Measurements from ENCODE around the gene KCTD20. TPM values are rescaled to one million over a fixed set of nuclear protein-coding genes. Genes with fewer than 3 reads are reported as not detected.
A peak's percentile ranks its signal among the peaks of the same experiment; 100 is the strongest.
"Not testable (repeated sequence)": the region's sequence is repeated elsewhere in the genome, so short reads cannot be mapped to it uniquely, and the experiment has no call there.

Gene KCTD20
- total RNA-seq, 1 experiment from 2014 or later, result 46.6 TPM

GRCh38 chr6:36444470-36444869 is 1.7 kb downstream of the KCTD20 start:
- DNase-seq (ENCODE audit: unreplicated experiment), result peak; percentile 56
- intact Hi-C loops (cut with micrococcal nuclease), result loop anchor here (1.0 to 5.0 kb wide), 2 partner anchors 21 to 153 kb away; no protein-coding TSS in a partner anchor

GRCh38 chr6:36445621-36446020 is 2.8 kb downstream of the KCTD20 start:
- BruUV-seq (replicated peaks), result no TSS peak
- no peak for TF ChIP-seq CTCF (IDR thresholded peaks at IDR 0.05; ENCODE audit: unreplicated experiment)
- H3K27ac Mint-ChIP-seq (ENCODE audit: low read depth, unreplicated experiment), result no peak overlapping the region
- intact Hi-C loops (cut with micrococcal nuclease), result no loop called here
- DNase-seq (ENCODE audit: unreplicated experiment), result no peak
- ChIA-PET POLR2A (interaction anchor here (0.5 to 3.0 kb wide), 5 partner anchors 10 to 134 kb away, joined by 3 to 36 read pairs (median 4); no protein-coding TSS in a partner anchor), CTCF (interaction anchor here (0.6 to 1.2 kb wide), 4 partner anchors 59 to 130 kb away, joined by 3 to 5 read pairs (median 4); no protein-coding TSS in a partner anchor)
- H3K9me3 Mint-ChIP-seq (ENCODE audit: unreplicated experiment), result no peaks in the 10 kb centered on the region
- peaks cover 27% of the 10 kb centered on the region for H3K4me1 Mint-ChIP-seq (ENCODE audit: insufficient read depth, unreplicated experiment)
- peaks cover 35% of the 10 kb centered on the region for H3K36me3 Mint-ChIP-seq (ENCODE audit: insufficient read depth, unreplicated experiment)
- peak overlapping the region; percentile 87 for H3K4me3 Mint-ChIP-seq (ENCODE audit: unreplicated experiment)
- H3K27me3 Mint-ChIP-seq (ENCODE audit: insufficient read depth, unreplicated experiment), result no peaks in the 10 kb centered on the region

More at GRCh38 chr6:36444470-36444869, 1.7 kb downstream of the KCTD20 start:
- Mint-ChIP-seq H3K36me3 (ENCODE audit: insufficient read depth, unreplicated experiment) (peaks cover 29% of the 10 kb centered on the region), H3K27me3 (ENCODE audit: insufficient read depth, unreplicated experiment) (no peaks in the 10 kb centered on the region), H3K9me3 (ENCODE audit: unreplicated experiment) (no peaks in the 10 kb centered on the region), H3K27ac (ENCODE audit: low read depth, unreplicated experiment) (peak overlapping the region; percentile 88), H3K4me3 (ENCODE audit: unreplicated experiment) (peak overlapping the region; percentile 87), H3K4me1 (ENCODE audit: insufficient read depth, unreplicated experiment) (peaks cover 27% of the 10 kb centered on the region)
- ChIA-PET CTCF (interaction anchor here (1.0 to 2.1 kb wide), 3 partner anchors 16 to 154 kb away, joined by 3 to 10 read pairs (median 9); no protein-coding TSS in a partner anchor), POLR2A (interaction anchor here (1.0 to 4.1 kb wide), 9 partner anchors 19 to 234 kb away, joined by 4 to 68 read pairs (median 8); partner anchors contain the start of genes CDKN1A and SRSF3)
- no TSS peak for BruUV-seq (replicated peaks)
- TF ChIP-seq CTCF (IDR thresholded peaks at IDR 0.05; ENCODE audit: unreplicated experiment), result no peak

- H3K4me3 Mint-ChIP-seq (ENCODE audit: unreplicated experiment); DNase-seq (ENCODE audit: unreplicated experiment); BruUV-seq (replicated peaks); intact Hi-C loops (cut with micrococcal nuclease); H3K27ac Mint-ChIP-seq (ENCODE audit: low read depth, unreplicated experiment); H3K27me3 Mint-ChIP-seq (ENCODE audit: insufficient read depth, unreplicated experiment); CTCF ChIA-PET; H3K9me3 Mint-ChIP-seq (ENCODE audit: unreplicated experiment): not testable (repeated sequence)
- H3K36me3 Mint-ChIP-seq (ENCODE audit: insufficient read depth, unreplicated experiment), result peaks cover 46% of the 10 kb centered on the region
- POLR2A ChIA-PET, result interaction anchor here (1.0 kb wide), 1 partner anchor 147 kb away, joined by 3 read pairs; no protein-coding TSS in a partner anchor
- peaks cover 16% of the 10 kb centered on the region for H3K4me1 Mint-ChIP-seq (ENCODE audit: insufficient read depth, unreplicated experiment)
These were observed 6.4 kb downstream of the KCTD20 start for GRCh38 chr6:36449173-36449572.

GRCh38 chr6:36452897-36453296 is 10.1 kb downstream of the KCTD20 start:
- H3K4me1 Mint-ChIP-seq (ENCODE audit: insufficient read depth, unreplicated experiment); H3K27ac Mint-ChIP-seq (ENCODE audit: low read depth, unreplicated experiment); intact Hi-C loops (cut with micrococcal nuclease); DNase-seq (ENCODE audit: unreplicated experiment); BruUV-seq (replicated peaks); H3K4me3 Mint-ChIP-seq (ENCODE audit: unreplicated experiment); H3K27me3 Mint-ChIP-seq (ENCODE audit: insufficient read depth, unreplicated experiment); POLR2A ChIA-PET; H3K9me3 Mint-ChIP-seq (ENCODE audit: unreplicated experiment): not testable (repeated sequence)
- CTCF ChIA-PET, result interaction anchor here (0.6 to 0.8 kb wide), 3 partner anchors 27 to 308 kb away, joined by 3 to 5 read pairs (median 4); no protein-coding TSS in a partner anchor
- H3K36me3 Mint-ChIP-seq (ENCODE audit: insufficient read depth, unreplicated experiment), result peaks cover 46% of the 10 kb centered on the region

GRCh38 chr6:36455486-36456027 is 12.8 kb downstream of the KCTD20 start:
- Mint-ChIP-seq H3K9me3 (ENCODE audit: unreplicated experiment) (no peaks in the 10 kb centered on the region), H3K27me3 (ENCODE audit: insufficient read depth, unreplicated experiment) (no peaks in the 10 kb centered on the region), H3K4me1 (ENCODE audit: insufficient read depth, unreplicated experiment) (no peaks in the 10 kb centered on the region), H3K27ac (ENCODE audit: low read depth, unreplicated experiment) (no peak overlapping the region), H3K4me3 (ENCODE audit: unreplicated experiment) (no peak overlapping the region), H3K36me3 (ENCODE audit: insufficient read depth, unreplicated experiment) (peaks cover 38% of the 10 kb centered on the region)
- BruUV-seq (replicated peaks), result no TSS peak
- intact Hi-C loops (cut with micrococcal nuclease), result no loop called here
- no peak for DNase-seq (ENCODE audit: unreplicated experiment)
- ChIA-PET POLR2A (interaction anchor here (0.8 to 1.4 kb wide), 2 partner anchors 10 to 12 kb away, joined by 3 to 4 read pairs; partner anchors contain the start of gene KCTD20), CTCF (interaction anchor here (0.7 kb wide), 1 partner anchor 93 kb away, joined by 3 read pairs; no protein-coding TSS in a partner anchor)
- TF ChIP-seq CTCF (IDR thresholded peaks at IDR 0.05; ENCODE audit: unreplicated experiment), result no peak

Data from MCF 10A (cell line).